ENCODE results near the gene SYNE1. TPM values are rescaled to one million over a fixed set of nuclear protein-coding genes. Genes with fewer than 3 reads are reported as not detected.

SYNE1 gene
- total and polyA plus RNA-seq, 4 experiments from 2014 or later: 22.5 to 228 (median 144) TPM

- intact Hi-C loops (cut with micrococcal nuclease): no loop called here
- H3K4me1 Mint-ChIP-seq: no peaks in the 10 kb centered on the region
- no peak for DNase-seq
- no peaks in the 10 kb centered on the region for H3K9me3 Mint-ChIP-seq
- Histone ChIP-seq H3K4me3 (ENCODE audit: low read length in 2 of 2) (no peak overlapping the region), H3K27me3 (ENCODE audit: insufficient read depth, low read length) (no peaks in the 10 kb centered on the region), H3K27ac (ENCODE audit: low read depth, low read length) (no peak overlapping the region), H3K4me1 (ENCODE audit: insufficient read depth, low read length) (no peaks in the 10 kb centered on the region), H3K36me3 (ENCODE audit: insufficient read depth, low read length) (no peaks in the 10 kb centered on the region), H3K9me3 (ENCODE audit: control insufficient read depth in 1 of 2, low read length in 2 of 2) (no peaks in the 10 kb centered on the region)
- H3K27ac Mint-ChIP-seq: no peak overlapping the region
- peaks cover 6 to 13% of the 10 kb centered on the region in 2 donors for H3K27me3 Mint-ChIP-seq
- ChIA-PET POLR2A (ENCODE audit: partially characterized antibody) (no interaction called here), CTCF (ENCODE audit: partially characterized antibody) (interaction anchor here (3.5 to 6.7 kb wide), 2 partner anchors 16 to 19 kb away, joined by 15 to 37 read pairs; no protein-coding TSS in a partner anchor)
- H3K36me3 Mint-ChIP-seq: no peaks in the 10 kb centered on the region
- no peak overlapping the region for H3K4me3 Mint-ChIP-seq
Measured at GRCh38 chr6:152318278-152318677, 318.9 kb downstream of the SYNE1 start.

GRCh38 chr6:152316024-152316423 lies 321.1 kb downstream of the SYNE1 start:
- H3K9me3 Mint-ChIP-seq: no peaks in the 10 kb centered on the region
- no peak overlapping the region for H3K27ac Mint-ChIP-seq
- peaks cover 0 to 4% (median 2%) of the 10 kb centered on the region in 4 donors for H3K4me1 Mint-ChIP-seq
- H3K36me3 Mint-ChIP-seq: no peaks in the 10 kb centered on the region
- peaks cover 2 to 7% of the 10 kb centered on the region in 2 donors for H3K27me3 Mint-ChIP-seq
- H3K36me3 ChIP-seq (ENCODE audit: insufficient read depth, low read length): no peaks in the 10 kb centered on the region
- H3K4me1 ChIP-seq (ENCODE audit: insufficient read depth, low read length): peaks cover 1% of the 10 kb centered on the region
- H3K4me3 ChIP-seq (ENCODE audit: low read length in 2 of 2): no peak overlapping the region
- H3K27me3 ChIP-seq (ENCODE audit: insufficient read depth, low read length): no peaks in the 10 kb centered on the region
- DNase-seq: no peak
- no peaks in the 10 kb centered on the region for H3K9me3 ChIP-seq (ENCODE audit: control insufficient read depth in 1 of 2, low read length in 2 of 2)
- CTCF ChIA-PET (ENCODE audit: partially characterized antibody): interaction anchor here (1.5 to 6.7 kb wide), 3 partner anchors 14 to 21 kb away, joined by 4 to 37 read pairs (median 15); no protein-coding TSS in a partner anchor
- no peak overlapping the region for H3K27ac ChIP-seq (ENCODE audit: low read depth, low read length)
- POLR2A ChIA-PET (ENCODE audit: partially characterized antibody): interaction anchor here (1.7 kb wide), 1 partner anchor 15 kb away, joined by 4 read pairs; no protein-coding TSS in a partner anchor
- intact Hi-C loops (cut with micrococcal nuclease): no loop called here
- no peak overlapping the region for H3K4me3 Mint-ChIP-seq

- H3K4me3 ChIP-seq (ENCODE audit: low read length in 2 of 2): no peak overlapping the region
- POLR2A ChIA-PET (ENCODE audit: partially characterized antibody): interaction anchor here (1.9 kb wide), 1 partner anchor 13 kb away, joined by 5 read pairs; no protein-coding TSS in a partner anchor
- no peaks in the 10 kb centered on the region for H3K36me3 ChIP-seq (ENCODE audit: insufficient read depth, low read length)
- no peaks in the 10 kb centered on the region for H3K36me3 Mint-ChIP-seq
- H3K27me3 ChIP-seq (ENCODE audit: insufficient read depth, low read length): no peaks in the 10 kb centered on the region
- no peaks in the 10 kb centered on the region for H3K9me3 Mint-ChIP-seq
- no peak for DNase-seq
- peaks cover 2 to 4% of the 10 kb centered on the region in 2 donors for H3K27me3 Mint-ChIP-seq
- intact Hi-C loops (cut with micrococcal nuclease): no loop called here
- H3K4me3 Mint-ChIP-seq: no peak overlapping the region
- H3K27ac Mint-ChIP-seq: no peak overlapping the region
- no peak overlapping the region for H3K27ac ChIP-seq (ENCODE audit: low read depth, low read length)
- H3K9me3 ChIP-seq (ENCODE audit: control insufficient read depth in 1 of 2, low read length in 2 of 2): no peaks in the 10 kb centered on the region
- peaks cover 11 to 17% (median 15%) of the 10 kb centered on the region in 4 donors for H3K4me1 Mint-ChIP-seq
- H3K4me1 ChIP-seq (ENCODE audit: insufficient read depth, low read length): peaks cover 16% of the 10 kb centered on the region
- CTCF ChIA-PET (ENCODE audit: partially characterized antibody): interaction anchor here (6.7 kb wide), 1 partner anchor 23 kb away, joined by 37 read pairs; no protein-coding TSS in a partner anchor
Measured at GRCh38 chr6:152314483-152314832, 322.7 kb downstream of the SYNE1 start.

- H3K4me3 Mint-ChIP-seq: no peak overlapping the region
- intact Hi-C loops (cut with micrococcal nuclease): no loop called here
- H3K27ac ChIP-seq (ENCODE audit: low read depth, low read length): no peak overlapping the region
- H3K27ac Mint-ChIP-seq: no peak overlapping the region
- no peaks in the 10 kb centered on the region for H3K36me3 ChIP-seq (ENCODE audit: insufficient read depth, low read length)
- H3K9me3 ChIP-seq (ENCODE audit: control insufficient read depth in 1 of 2, low read length in 2 of 2): no peaks in the 10 kb centered on the region
- H3K4me1 Mint-ChIP-seq: peaks cover 15 to 24% (median 20%) of the 10 kb centered on the region in 4 donors
- H3K4me1 ChIP-seq (ENCODE audit: insufficient read depth, low read length): peaks cover 22% of the 10 kb centered on the region
- ChIA-PET CTCF (ENCODE audit: partially characterized antibody) (interaction anchor here (6.7 kb wide), 1 partner anchor 24 kb away, joined by 37 read pairs; no protein-coding TSS in a partner anchor), POLR2A (ENCODE audit: partially characterized antibody) (interaction anchor here (1.9 kb wide), 1 partner anchor 12 kb away, joined by 5 read pairs; no protein-coding TSS in a partner anchor)
- H3K27me3 Mint-ChIP-seq: peaks cover 2% of the 10 kb centered on the region in 2 donors
- no peak for DNase-seq
- H3K4me3 ChIP-seq (ENCODE audit: low read length in 2 of 2): no peak overlapping the region
- H3K27me3 ChIP-seq (ENCODE audit: insufficient read depth, low read length): no peaks in the 10 kb centered on the region
- H3K36me3 Mint-ChIP-seq: no peaks in the 10 kb centered on the region
- no peaks in the 10 kb centered on the region for H3K9me3 Mint-ChIP-seq
Measured at GRCh38 chr6:152313542-152314482, 323.4 kb downstream of the SYNE1 start.

- intact Hi-C loops (cut with micrococcal nuclease): no loop called here
- no peak for DNase-seq
- ChIA-PET POLR2A (ENCODE audit: partially characterized antibody) (no interaction called here), CTCF (ENCODE audit: partially characterized antibody) (interaction anchor here (3.7 kb wide), 1 partner anchor 26 kb away, joined by 21 read pairs; no protein-coding TSS in a partner anchor)
- Mint-ChIP-seq H3K27ac (no peak overlapping the region), H3K36me3 (no peaks in the 10 kb centered on the region), H3K4me3 (no peak overlapping the region), H3K27me3 (peaks cover 2% of the 10 kb centered on the region in 2 donors), H3K4me1 (peaks cover 17 to 32% (median 27%) of the 10 kb centered on the region in 4 donors), H3K9me3 (no peaks in the 10 kb centered on the region)
- no peaks in the 10 kb centered on the region for H3K9me3 ChIP-seq (ENCODE audit: control insufficient read depth in 1 of 2, low read length in 2 of 2)
- no peak overlapping the region for H3K4me3 ChIP-seq (ENCODE audit: low read length in 2 of 2)
- H3K36me3 ChIP-seq (ENCODE audit: insufficient read depth, low read length): no peaks in the 10 kb centered on the region
- H3K27ac ChIP-seq (ENCODE audit: low read depth, low read length): no peak overlapping the region
- H3K4me1 ChIP-seq (ENCODE audit: insufficient read depth, low read length): peaks cover 31% of the 10 kb centered on the region
- H3K27me3 ChIP-seq (ENCODE audit: insufficient read depth, low read length): no peaks in the 10 kb centered on the region
Measured at GRCh38 chr6:152312434-152312833, 324.7 kb downstream of the SYNE1 start.

GRCh38 chr6:152310371-152310954 lies 326.7 kb downstream of the SYNE1 start:
- no peaks in the 10 kb centered on the region for H3K36me3 Mint-ChIP-seq
- Histone ChIP-seq H3K4me1 (ENCODE audit: insufficient read depth, low read length) (peaks cover 31% of the 10 kb centered on the region), H3K27me3 (ENCODE audit: insufficient read depth, low read length) (no peaks in the 10 kb centered on the region), H3K27ac (ENCODE audit: low read depth, low read length) (no peak overlapping the region), H3K36me3 (ENCODE audit: insufficient read depth, low read length) (no peaks in the 10 kb centered on the region), H3K4me3 (ENCODE audit: low read length in 2 of 2) (no peak overlapping the region), H3K9me3 (ENCODE audit: control insufficient read depth in 1 of 2, low read length in 2 of 2) (no peaks in the 10 kb centered on the region)
- peaks cover 17 to 32% (median 27%) of the 10 kb centered on the region in 4 donors for H3K4me1 Mint-ChIP-seq
- ChIA-PET CTCF (ENCODE audit: partially characterized antibody) (interaction anchor here (0.7 to 3.7 kb wide), 10 partner anchors 8 to 46 kb away, joined by 3 to 21 read pairs (median 4); no protein-coding TSS in a partner anchor), POLR2A (ENCODE audit: partially characterized antibody) (interaction anchor here (1.0 to 2.4 kb wide), 5 partner anchors 9 to 920 kb away, joined by 3 to 23 read pairs (median 5); no protein-coding TSS in a partner anchor)
- intact Hi-C loops (cut with micrococcal nuclease): loop anchor here (1.0 kb wide), 1 partner anchor 8 kb away; no protein-coding TSS in a partner anchor
- H3K9me3 Mint-ChIP-seq: no peaks in the 10 kb centered on the region
- DNase-seq: peak; percentile 50 to 63 (median 54)
- peak overlapping the region; percentile 16 to 90 (median 83) for H3K27ac Mint-ChIP-seq
- peak overlapping the region; percentile 33 to 87 (median 75) for H3K4me3 Mint-ChIP-seq
- H3K27me3 Mint-ChIP-seq: peaks cover under 1% of the 10 kb centered on the region in 2 donors
